Lower lobe of right lung (tissue), 2 donors: Measurements from ENCODE around the gene PLCB2. TPM values are rescaled to one million over a fixed set of nuclear protein-coding genes. Genes with fewer than 3 reads are reported as not detected.

Experiments
- ATAC-seq, 2 donors: fragments of 200-7000 bp; cut with Tn5 transposase; one replicate each; pipeline ENCODE4 v1.9.1; 2020 to 2022; ENCODE audit warnings: mild to moderate bottlenecking in 2 of 2, moderate library complexity in 2 of 2
- DNase-seq: peaks from one replicate; pipeline ENCODE4 v3.0.0-alpha.2; 2020
- H3K27ac ChIP-seq: fragments of 200-600 bp; one replicate; pipeline ENCODE4 v1.8.0; 2022
- H3K27me3 ChIP-seq: fragments of 200-600 bp; one replicate; pipeline ENCODE4 v1.8.0; 2022; ENCODE audit warnings: low read depth
- H3K36me3 ChIP-seq: fragments of 200-600 bp; one replicate; pipeline ENCODE4 v1.8.0; 2022; ENCODE audit warnings: mild to moderate bottlenecking
- H3K4me1 ChIP-seq: fragments of 200-600 bp; one replicate; pipeline ENCODE4 v1.8.0; 2022
- H3K4me3 ChIP-seq: fragments of 200-600 bp; one replicate; pipeline ENCODE4 v1.8.0; 2022; ENCODE audit warnings: mild to moderate bottlenecking
- H3K9me3 ChIP-seq: fragments of 200-600 bp; one replicate; pipeline ENCODE4 v1.8.0; 2022
- CTCF ChIP-seq: fragments of 200-600 bp; IDR thresholded peaks from one replicate; pipeline ENCODE4 v1.8.0; 2022; ENCODE audit warnings: antibody characterized with exemption, mild to moderate bottlenecking
- intact Hi-C: fragments of 100-400 bp; cut with DNase I; formaldehyde crosslinking; loops from one replicate; pipeline ENCODE4 v1.11.0; 2022
- total RNA-seq: library from RNA; stranded (reverse); fragmentation: NEBNext Ultra II Directional; extraction: Animal tissue kit (Norgen Biotek cat#: 25700); gene quantifications from one replicate; pipeline ENCODE4 v1.2.1, GENCODE V29; 2021
- donor health status: DM: no; HTN: yes; CAD: no; lungs with severe emphysema.

Gene PLCB2
- total RNA-seq, 1 donor from 2014 or later: 105 TPM

- peak; percentile 78 for TF ChIP-seq CTCF
- Histone ChIP-seq H3K36me3 (peaks cover 27% of the 10 kb centered on the region), H3K9me3 (no peaks in the 10 kb centered on the region), H3K4me1 (peaks cover 94% of the 10 kb centered on the region), H3K4me3 (no peak overlapping the region), H3K27ac (peak overlapping the region; percentile 97), H3K27me3 (no peaks in the 10 kb centered on the region)
- intact Hi-C loops: no loop called here
- peak; percentile 50 to 51 for ATAC-seq
- DNase-seq: peak; percentile 89
Measured at GRCh38 chr15:40338041-40338657, 30.4 kb upstream of the PLCB2 start.

- Histone ChIP-seq H3K27ac (no peak overlapping the region), H3K4me3 (no peak overlapping the region), H3K27me3 (no peaks in the 10 kb centered on the region), H3K9me3 (no peaks in the 10 kb centered on the region), H3K4me1 (peaks cover 94% of the 10 kb centered on the region), H3K36me3 (peaks cover 27% of the 10 kb centered on the region)
- no peak for ATAC-seq
- DNase-seq: no peak
- no peak for TF ChIP-seq CTCF
- intact Hi-C loops: no loop called here
Measured at GRCh38 chr15:40337597-40337996, 29.9 kb upstream of the PLCB2 start.

GRCh38 chr15:40336744-40337122 is 29.0 kb upstream of the PLCB2 start:
- Histone ChIP-seq H3K4me1 (peaks cover 100% of the 10 kb centered on the region), H3K27me3 (no peaks in the 10 kb centered on the region), H3K9me3 (no peaks in the 10 kb centered on the region), H3K36me3 (peaks cover 27% of the 10 kb centered on the region), H3K27ac (peak overlapping the region; percentile 90), H3K4me3 (no peak overlapping the region)
- no peak for ATAC-seq
- DNase-seq: no peak
- TF ChIP-seq CTCF: no peak
- intact Hi-C loops: no loop called here

- peaks cover 100% of the 10 kb centered on the region for H3K4me1 ChIP-seq
- H3K27ac ChIP-seq: peak overlapping the region; percentile 90
- intact Hi-C loops: no loop called here
- peaks cover 27% of the 10 kb centered on the region for H3K36me3 ChIP-seq
- no peaks in the 10 kb centered on the region for H3K9me3 ChIP-seq
- no peak overlapping the region for H3K4me3 ChIP-seq
- ATAC-seq (no peak), DNase-seq (no peak)
- no peaks in the 10 kb centered on the region for H3K27me3 ChIP-seq
- no peak for TF ChIP-seq CTCF
Measured at GRCh38 chr15:40335938-40336743, 28.4 kb upstream of the PLCB2 start.

- Histone ChIP-seq H3K9me3 (no peaks in the 10 kb centered on the region), H3K36me3 (peaks cover 27% of the 10 kb centered on the region), H3K4me1 (peaks cover 100% of the 10 kb centered on the region), H3K27me3 (no peaks in the 10 kb centered on the region), H3K4me3 (no peak overlapping the region), H3K27ac (peak overlapping the region; percentile 90)
- TF ChIP-seq CTCF: no peak
- ATAC-seq: peak; percentile 4 to 20
- intact Hi-C loops: no loop called here
- peak; percentile 73 for DNase-seq
Measured at GRCh38 chr15:40334941-40335795, 27.4 kb upstream of the PLCB2 start.
